Panc1 (cell line): Measurements from ENCODE around the gene KIF1A.

ENCODE experiments used
- CTCF ChIP-seq: fragments of 450-650 bp; IDR thresholded peaks from 2 replicates; pipeline ENCODE4 v1.5.1; 2017; ENCODE audit warnings: mild to moderate bottlenecking
- POLR2AphosphoS5 ChIP-seq: IDR thresholded peaks from 2 replicates; pipeline ENCODE4 v1.6.1; 2012; ENCODE audit warnings: mild to moderate bottlenecking, low read depth, low read length, moderate library complexity
- TCF7L2 ChIP-seq: IDR thresholded peaks from 2 replicates; pipeline ENCODE4 v1.6.1; 2011; ENCODE audit warnings: mild to moderate bottlenecking, low read depth, low read length, inconsistent platforms

GRCh38 chr2:240707821-240708220, 112.2 kb downstream of the KIF1A start:
- no peak for TF ChIP-seq TCF7L2
- no peak for TF ChIP-seq CTCF
- TF ChIP-seq POLR2AphosphoS5, result no peak
